Upper lobe of left lung (tissue), 6 donors: ENCODE data around the gene IBTK. TPM values are rescaled to one million over a fixed set of nuclear protein-coding genes. Genes with fewer than 3 reads are reported as not detected.
"Not testable (repeated sequence)": the region's sequence is repeated elsewhere in the genome, so short reads cannot be mapped to it uniquely, and the experiment has no call there.

ENCODE experiments used
- ATAC-seq, 2 donors: fragments of 200-7000 bp; cut with Tn5 transposase; one replicate each; pipeline ENCODE4 v1.9.1; 2022; ENCODE audit warnings: mild to moderate bottlenecking in 2 of 2, moderate library complexity in 2 of 2; ENCODE audit not compliant: low FRiP score in 2 of 2
- DNase-seq, 2 donors: peaks; one replicate each; pipeline ENCODE4 v3.0.0-alpha.2; 2019 to 2020
- H3K27ac ChIP-seq, 4 donors: fragments of 200-600 bp; sonication (generic); one replicate each; pipeline ENCODE4 v1.5.1; 2016 to 2019
- H3K27me3 ChIP-seq, 4 donors: fragments of 200-600 bp; sonication (generic); one replicate each; pipeline ENCODE4 v1.5.1; 2017 to 2019
- H3K36me3 ChIP-seq, 4 donors: fragments of 200-600 bp; sonication (generic); one replicate each; pipeline ENCODE4 v1.5.1; 2016 to 2019
- H3K4me1 ChIP-seq, 4 donors: fragments of 200-600 bp; sonication (generic); one replicate each; pipeline ENCODE4 v1.5.1; 2018 to 2019
- H3K4me3 ChIP-seq, 4 donors: fragments of 200-600 bp; sonication (generic); one replicate each; pipeline ENCODE4 v1.5.1; 2017 to 2019; ENCODE audit warnings: mild to moderate bottlenecking in 2 of 4, moderate library complexity in 1 of 4
- H3K9me3 ChIP-seq, 4 donors: fragments of 200-600 bp; sonication (generic); one replicate each; pipeline ENCODE4 v1.5.1; 2018 to 2019
- CTCF ChIP-seq, 6 experiments: fragments of 450-650 bp in 4 of 6; fragments of 200-600 bp in 2 of 6; sonication (generic) in 2 of 6; IDR thresholded peaks; one replicate each; pipeline ENCODE4 v1.5.1; 2016 to 2019; ENCODE audit warnings: antibody characterized with exemption in 6 of 6
- EP300 ChIP-seq, 4 donors: sonication (generic); formaldehyde crosslinking; IDR thresholded peaks; one replicate each; pipeline ENCODE4 v1.5.1; 2017; ENCODE audit warnings: antibody characterized with exemption in 4 of 4, control low read depth in 2 of 4
- POLR2A ChIP-seq, 4 donors: fragments of 450-650 bp; IDR thresholded peaks; one replicate each; pipeline ENCODE4 v1.5.1; 2016 to 2017; ENCODE audit warnings: antibody characterized with exemption in 4 of 4, mild to moderate bottlenecking in 2 of 4
- POLR2AphosphoS5 ChIP-seq, 2 donors: sonication (generic); formaldehyde crosslinking; IDR thresholded peaks; one replicate each; pipeline ENCODE4 v1.5.1; 2017; ENCODE audit warnings: antibody characterized with exemption in 2 of 2
- WGBS, 2 donors: methylation state at CpG; one replicate each; pipeline ENCODE4 v1.1.5; 2017 to 2018; 5-methylcytosine and 5-hydroxymethylcytosine counted together
- total RNA-seq, 6 donors: library from RNA; depleted of rRNA in 4 of 6; stranded (reverse); fragments of >200 nt in 4 of 6; gene quantifications; one replicate each; pipeline versions ENCODE4 v1.1.0 to v1.2.1, GENCODE V29; 2016 to 2021
- donor health status: DM: no; HTN: no; CAD: no; lungs with moderate emphysema.
- donor health status: DM: no; HTN: yes; CAD: no; lungs with severe emphysema.

Gene IBTK
- total RNA-seq, 6 donors from 2014 or later = 17.8 to 47.7 (median 29.7) TPM

GRCh38 chr6:82263916-82264315 is 16.4 kb upstream of the IBTK start:
- TF ChIP-seq POLR2A (IDR thresholded peaks at IDR 0.05) (no peak), EP300 (IDR thresholded peaks at IDR 0.05) (no peak), POLR2AphosphoS5 (IDR thresholded peaks at IDR 0.05) (no peak), CTCF (IDR thresholded peaks at IDR 0.05) (no peak)
- Histone ChIP-seq H3K36me3 (no peaks in the 10 kb centered on the region), H3K9me3 (no peaks in the 10 kb centered on the region), H3K27ac (no peak overlapping the region), H3K27me3 (no peaks in the 10 kb centered on the region), H3K4me3 (no peak overlapping the region), H3K4me1 (no peaks in the 10 kb centered on the region)
- WGBS, 2 donors = 95% methylated on average over 3 of the region's 3 CpGs
- ATAC-seq (no peak), DNase-seq (no peak)

DNA sequence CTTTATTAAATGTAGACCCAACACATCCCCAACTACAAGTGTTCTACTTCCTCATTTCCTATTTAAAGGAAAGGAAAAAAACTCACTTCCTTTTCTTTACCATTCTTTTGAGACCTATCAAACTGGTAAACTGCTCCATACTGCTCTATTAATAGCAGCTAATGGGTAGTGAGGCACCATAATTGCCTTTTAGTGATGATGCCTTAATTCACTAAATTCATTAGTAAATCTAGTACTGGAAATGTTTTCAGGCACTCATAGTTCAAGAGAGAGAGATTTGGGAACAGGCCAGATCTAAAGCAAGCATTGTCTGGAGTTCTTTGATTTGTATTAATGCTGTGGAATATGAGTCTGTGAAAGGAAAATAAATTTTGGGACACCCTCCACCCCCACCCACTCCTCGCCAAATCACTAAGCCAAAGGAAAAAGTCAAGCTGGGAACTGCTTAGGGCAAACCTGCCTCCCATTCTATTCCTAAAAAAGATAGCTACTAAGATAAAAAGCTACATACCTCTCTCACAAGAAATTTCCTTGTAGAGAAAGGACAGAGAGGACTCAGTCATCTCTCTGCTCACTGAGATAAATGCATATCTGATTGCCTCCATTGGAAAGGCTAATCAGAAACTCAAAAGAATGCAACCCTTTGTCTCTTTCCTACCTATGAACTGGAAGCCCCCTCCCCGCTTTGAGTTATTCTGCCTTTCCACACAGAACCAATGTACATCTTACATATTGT is 13.6 kb upstream of the IBTK start:
- WGBS, 2 donors = 85 to 90% methylated on average over 2 of the region's 2 CpGs
- DNase-seq = no peak
- peak in 1 of 2 donors; percentile 35 for ATAC-seq
- Histone ChIP-seq H3K4me3 (no peak overlapping the region), H3K4me1 (no peaks in the 10 kb centered on the region), H3K36me3 (no peaks in the 10 kb centered on the region), H3K9me3 (no peaks in the 10 kb centered on the region), H3K27ac (no peak overlapping the region), H3K27me3 (no peaks in the 10 kb centered on the region)
- TF ChIP-seq POLR2A (IDR thresholded peaks at IDR 0.05) = no peak
- no peak for TF ChIP-seq EP300 (IDR thresholded peaks at IDR 0.05)
- TF ChIP-seq CTCF (IDR thresholded peaks at IDR 0.05) = no peak
- no peak for TF ChIP-seq POLR2AphosphoS5 (IDR thresholded peaks at IDR 0.05)

DNA sequence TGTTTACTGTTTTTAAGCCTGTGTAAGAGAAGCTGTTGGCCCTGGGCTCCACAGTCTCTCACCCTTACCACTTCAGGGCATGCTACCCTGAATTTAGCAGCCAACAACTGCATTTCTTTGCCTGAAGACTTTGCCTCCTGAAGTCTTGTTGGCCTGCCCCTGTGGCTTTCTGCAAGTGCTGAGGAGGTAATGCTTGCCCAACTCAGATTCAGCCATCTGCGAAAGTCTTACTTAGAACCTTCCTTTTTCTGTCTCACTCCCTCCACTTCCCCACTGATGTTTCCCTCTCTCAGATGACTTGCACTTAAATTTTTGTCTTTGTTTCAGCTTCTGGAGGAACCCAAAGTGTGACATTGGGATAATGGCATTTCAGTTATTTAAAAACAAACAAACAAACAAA is 11.8 kb upstream of the IBTK start:
- WGBS, 2 donors = 79 to 80% methylated on average over 1 of the region's 1 CpG
- no peak for ATAC-seq

DNA sequence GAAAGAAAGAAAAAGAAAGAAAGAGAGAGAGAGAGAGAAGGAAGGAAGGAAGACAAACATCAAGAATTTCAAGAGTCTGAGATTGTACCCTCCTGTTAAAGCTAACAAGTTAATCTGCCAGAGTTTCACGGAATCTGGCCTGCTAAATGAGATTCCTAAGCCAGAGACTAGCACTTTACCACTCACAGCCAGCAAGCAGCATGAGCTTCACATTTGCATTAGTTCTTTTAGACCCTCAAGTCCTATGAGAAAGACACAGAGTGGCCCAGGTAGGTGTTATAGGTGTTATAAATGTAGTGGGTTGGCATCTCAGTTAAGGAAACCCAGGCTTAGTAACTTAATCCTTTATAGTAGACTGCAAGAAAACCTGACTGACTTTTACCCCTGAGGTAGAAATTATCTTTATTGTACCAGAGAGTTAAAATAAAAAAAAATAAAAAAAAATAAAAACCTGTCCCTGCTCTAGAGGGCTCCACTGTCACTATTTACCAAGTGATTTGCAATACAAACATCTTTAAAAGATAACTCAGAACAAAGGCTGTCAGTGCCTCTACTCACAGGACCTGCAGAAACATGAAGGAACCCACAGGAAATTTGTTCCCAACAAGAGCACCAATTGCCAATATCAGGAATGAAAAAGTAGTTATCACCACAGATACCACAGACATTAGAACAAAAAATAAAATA is 9.7 kb upstream of the IBTK start:
- H3K4me3 ChIP-seq = no peak overlapping the region
- no peak for DNase-seq
- 54 to 64% methylated on average over 1 of the region's 1 CpG for WGBS, 2 donors
- no peaks in the 10 kb centered on the region for H3K9me3 ChIP-seq
- H3K27ac ChIP-seq = no peak overlapping the region
- H3K4me1 ChIP-seq = no peaks in the 10 kb centered on the region
- ATAC-seq = no peak
- H3K27me3 ChIP-seq = no peaks in the 10 kb centered on the region
- no peak for TF ChIP-seq EP300 (IDR thresholded peaks at IDR 0.05)
- no peak for TF ChIP-seq POLR2A (IDR thresholded peaks at IDR 0.05)
- TF ChIP-seq POLR2AphosphoS5 (IDR thresholded peaks at IDR 0.05) = no peak
- TF ChIP-seq CTCF (IDR thresholded peaks at IDR 0.05) = no peak
- no peaks in the 10 kb centered on the region for H3K36me3 ChIP-seq

More for the DNA sequence above, 11.8 kb upstream of the IBTK start:
- DNase-seq = no peak
- Histone ChIP-seq H3K27ac (no peak overlapping the region), H3K9me3 (no peaks in the 10 kb centered on the region), H3K36me3 (no peaks in the 10 kb centered on the region), H3K4me1 (no peaks in the 10 kb centered on the region), H3K4me3 (no peak overlapping the region), H3K27me3 (no peaks in the 10 kb centered on the region)
- no peak for TF ChIP-seq POLR2AphosphoS5 (IDR thresholded peaks at IDR 0.05)
- TF ChIP-seq EP300 (IDR thresholded peaks at IDR 0.05) = no peak
- TF ChIP-seq CTCF (IDR thresholded peaks at IDR 0.05) = no peak
- TF ChIP-seq POLR2A (IDR thresholded peaks at IDR 0.05) = no peak

GRCh38 chr6:82254722-82255121 is 7.2 kb upstream of the IBTK start:
- ATAC-seq, H3K9me3 ChIP-seq, H3K4me1 ChIP-seq, DNase-seq, H3K4me3 ChIP-seq, H3K27ac ChIP-seq, H3K27me3 ChIP-seq, H3K36me3 ChIP-seq: not testable (repeated sequence)
- 93 to 96% methylated on average over 5 of the region's 5 CpGs for WGBS, 2 donors
